PC-3 (cell line): ENCODE measurements around the gene UNC93A. TPM values are rescaled to one million over a fixed set of nuclear protein-coding genes. Genes with fewer than 3 reads are reported as not detected.
"Not testable (repeated sequence)": the region's sequence is repeated elsewhere in the genome, so short reads cannot be mapped to it uniquely, and the experiment has no call there.

Experiments
- ATAC-seq: fragments of 200-7000 bp; cut with Tn5 transposase; 2 replicates; pipeline ENCODE4 v1.9.1; 2020; ENCODE audit warnings: mild to moderate bottlenecking, moderate library complexity
- BruUV-seq: library from RNA; stranded (reverse); fragments of 400-500 nt; replicated peaks from 2 replicates; lab custom pipeline; 2021; lab: Mats Ljungman, UMichigan
- CTCF ChIA-PET: fragments of 300-600 bp; sonication (Branson Sonifier 250); formaldehyde crosslinking; loops from one replicate; lab custom pipeline; 2022; ENCODE audit warnings: antibody characterized with exemption; lab: Charles Lee
- POLR2A ChIA-PET: fragments of 300-600 bp; sonication (Branson Sonifier 250); formaldehyde crosslinking; loops from one replicate; lab custom pipeline; 2022; ENCODE audit warnings: antibody characterized with exemption; ENCODE audit not compliant: unreplicated experiment; lab: Charles Lee
- DNase-seq: peaks from one replicate; pipeline ENCODE4 v3.0.0-alpha.2; 2015
- H2AFZ ChIP-seq: fragments of 300-600 bp; sonication (generic); 2 replicates; pipeline ENCODE4 v1.6.0; 2016; ENCODE audit warnings: antibody characterized with exemption, low read length
- H3F3A ChIP-seq: fragments of 300-600 bp; sonication (generic); one replicate; pipeline ENCODE4 v1.6.0; 2017; ENCODE audit warnings: antibody characterized with exemption, low read length, control low read depth, mild to moderate bottlenecking; ENCODE audit not compliant: unreplicated experiment
- H3K27ac ChIP-seq: fragments of 300-600 bp; sonication (generic); 2 replicates; pipeline ENCODE4 v1.5.1; 2016; ENCODE audit warnings: mild to moderate bottlenecking, low read length
- H3K27me3 ChIP-seq: fragments of 300-600 bp; sonication (generic); 2 replicates; pipeline ENCODE4 v1.6.1; 2016; ENCODE audit warnings: low read length, mixed read lengths
- H3K36me3 ChIP-seq: fragments of 300-600 bp; sonication (generic); 2 replicates; pipeline ENCODE4 v1.6.1; 2016; ENCODE audit warnings: low read depth, mixed run types, low read length, mixed read lengths
- H3K4me1 ChIP-seq: fragments of 300-600 bp; sonication (generic); 2 replicates; pipeline ENCODE4 v1.5.1; 2016; ENCODE audit warnings: low read length; ENCODE audit not compliant: insufficient read depth
- H3K4me2 ChIP-seq: fragments of 300-600 bp; sonication (generic); 2 replicates; pipeline ENCODE4 v1.6.0; 2016; ENCODE audit warnings: low read length
- H3K4me3 ChIP-seq: fragments of 300-600 bp; sonication (generic); 2 replicates; pipeline ENCODE4 v1.5.1; 2016; ENCODE audit warnings: mild to moderate bottlenecking, low read length, mixed read lengths
- H3K79me2 ChIP-seq: fragments of 300-600 bp; sonication (generic); 2 replicates; pipeline ENCODE4 v1.6.1; 2017; ENCODE audit warnings: low read length, mixed read lengths
- H3K9ac ChIP-seq: fragments of 300-600 bp; sonication (generic); 2 replicates; pipeline ENCODE4 v1.6.0; 2016; ENCODE audit warnings: mild to moderate bottlenecking, low read length
- H3K9me2 ChIP-seq: fragments of 300-600 bp; sonication (generic); replicated peaks from 2 replicates; pipeline ENCODE4 v1.6.1; 2016; ENCODE audit warnings: mixed run types, low read length, mixed read lengths
- H3K9me3 ChIP-seq: fragments of 300-600 bp; sonication (generic); 2 replicates; pipeline ENCODE4 v1.6.1; 2016; ENCODE audit warnings: low read length, mixed read lengths
- H4K20me1 ChIP-seq: fragments of 300-600 bp; sonication (generic); 2 replicates; pipeline ENCODE4 v1.6.1; 2016; ENCODE audit warnings: low read length, mixed read lengths
- CTCF ChIP-seq: fragments of 300-600 bp; sonication (generic); conservative IDR thresholded peaks from 2 replicates; pipeline ENCODE4 v1.5.1; 2017; ENCODE audit warnings: antibody characterized with exemption, low read depth, mild to moderate bottlenecking, low read length
- EZH2 ChIP-seq: fragments of 300-600 bp; sonication (generic); IDR thresholded peaks from one replicate; pipeline ENCODE4 v1.6.1; 2017; ENCODE audit warnings: antibody characterized with exemption, mild to moderate bottlenecking, low read length; ENCODE audit not compliant: unreplicated experiment
- EZH2phosphoT487 ChIP-seq: fragments of 300-600 bp; sonication (generic); IDR thresholded peaks from 2 replicates; pipeline ENCODE4 v1.6.1; 2018; ENCODE audit warnings: mild to moderate bottlenecking, antibody characterized with exemption, low read length, borderline replicate concordance
- intact Hi-C: fragments of 100-400 bp; cut with micrococcal nuclease; formaldehyde crosslinking; loops from 2 replicates; pipeline ENCODE4 v1.9.0; 2023
- total RNA-seq: library from RNA; depleted of rRNA; stranded (reverse); fragments of >200 nt; gene quantifications from 2 replicates; pipeline ENCODE4 v1.2.3, GENCODE V29; 2014

Gene UNC93A
- total RNA-seq, 1 experiment from 2014 or later: not detected

GRCh38 chr6:167308207-167308606 is 17.1 kb downstream of the UNC93A start:
- Histone ChIP-seq H3K4me1 (no peaks in the 10 kb centered on the region), H3K36me3 (no peaks in the 10 kb centered on the region), H3K4me2 (no peak overlapping the region), H3K9me3 (no peaks in the 10 kb centered on the region), H3F3A (no peaks in the 10 kb centered on the region), H3K9ac (no peak overlapping the region), H2AFZ (no peak overlapping the region), H3K79me2 (no peaks in the 10 kb centered on the region), H3K27ac (no peak overlapping the region), H3K9me2 (no peaks in the 10 kb centered on the region), H4K20me1 (no peaks in the 10 kb centered on the region), H3K27me3 (peaks cover 11% of the 10 kb centered on the region), H3K4me3 (no peak overlapping the region)
- DNase-seq (no peak), ATAC-seq (no peak)
- intact Hi-C loops: no loop called here
- ChIA-PET POLR2A (no interaction called here), CTCF (no interaction called here)
- BruUV-seq: no TSS peak
- TF ChIP-seq EZH2phosphoT487 (no peak), EZH2 (no peak), CTCF (no peak)

GRCh38 chr6:167309355-167310192 is 18.5 kb downstream of the UNC93A start:
- DNase-seq, H3K9me2 ChIP-seq, H4K20me1 ChIP-seq, H3K4me1 ChIP-seq, H3K36me3 ChIP-seq, ATAC-seq, POLR2A ChIA-PET, H3K9me3 ChIP-seq, H3F3A ChIP-seq, intact Hi-C loops, H3K4me3 ChIP-seq, H3K27me3 ChIP-seq, BruUV-seq, H3K4me2 ChIP-seq, H3K9ac ChIP-seq, H3K27ac ChIP-seq, H3K79me2 ChIP-seq, CTCF ChIA-PET, H2AFZ ChIP-seq: not testable (repeated sequence)

DNA sequence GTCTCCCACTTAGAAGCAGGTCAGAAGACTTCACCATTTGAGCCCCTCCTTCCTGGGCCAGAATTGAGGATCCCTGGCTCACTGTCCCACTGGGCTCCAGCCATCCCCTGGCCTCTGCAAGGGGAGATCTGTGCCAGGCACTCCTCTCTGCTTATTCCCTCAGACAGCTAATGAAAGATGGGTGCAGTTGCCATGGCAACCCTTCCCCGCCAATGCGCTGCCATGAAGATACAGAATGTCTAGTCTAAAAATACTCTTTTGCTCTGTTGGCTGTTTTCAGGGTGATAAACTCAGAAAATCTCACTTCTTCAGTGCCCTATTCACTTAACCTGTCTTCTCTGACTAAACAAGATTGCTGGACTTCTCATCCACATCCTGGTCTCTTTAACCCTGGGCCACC is 20.2 kb downstream of the UNC93A start:
- BruUV-seq: no TSS peak
- H3K4me1 ChIP-seq: no peaks in the 10 kb centered on the region
- TF ChIP-seq EZH2phosphoT487 (no peak), EZH2 (no peak), CTCF (no peak)
- H3K36me3 ChIP-seq: no peaks in the 10 kb centered on the region
- ATAC-seq: no peak
- no peaks in the 10 kb centered on the region for H3K79me2 ChIP-seq
- intact Hi-C loops: no loop called here
- DNase-seq: no peak
- ChIA-PET CTCF (no interaction called here), POLR2A (no interaction called here)
- H3K4me3 ChIP-seq: no peak overlapping the region
- no peaks in the 10 kb centered on the region for H3K9me3 ChIP-seq
- no peak overlapping the region for H3K9ac ChIP-seq
- H3K4me2 ChIP-seq: no peak overlapping the region
- no peaks in the 10 kb centered on the region for H4K20me1 ChIP-seq
- H3K9me2 ChIP-seq: no peaks in the 10 kb centered on the region
- no peak overlapping the region for H3K27ac ChIP-seq
- no peaks in the 10 kb centered on the region for H3F3A ChIP-seq
- no peak overlapping the region for H2AFZ ChIP-seq
- peaks cover 2% of the 10 kb centered on the region; the same call in 1 of the 2 replicates for H3K27me3 ChIP-seq

DNA sequence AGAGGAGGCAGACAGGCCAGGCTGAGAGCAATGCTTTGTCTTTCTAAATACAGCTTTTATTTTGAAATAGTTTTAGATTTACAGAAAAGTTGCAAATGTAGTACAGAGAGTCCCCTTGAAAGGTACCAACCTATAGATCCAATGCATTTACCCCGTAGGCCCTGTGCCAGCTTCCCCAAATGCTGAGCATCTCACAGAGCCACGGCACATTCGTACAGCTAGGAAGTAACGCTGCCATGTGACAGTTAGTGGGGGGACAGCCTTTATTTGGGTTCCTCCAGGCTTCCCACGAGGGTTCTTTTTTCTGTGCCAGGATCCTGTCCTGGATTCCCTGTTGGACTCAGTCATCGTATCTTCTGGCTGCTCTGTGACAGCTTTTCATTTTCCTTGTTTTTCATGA is 20.6 kb downstream of the UNC93A start:
- H3K36me3 ChIP-seq, H3K9me2 ChIP-seq, CTCF ChIA-PET, DNase-seq, ATAC-seq, H2AFZ ChIP-seq, H3K27me3 ChIP-seq, H3K27ac ChIP-seq, H4K20me1 ChIP-seq, H3F3A ChIP-seq, intact Hi-C loops, BruUV-seq, H3K4me1 ChIP-seq, H3K4me3 ChIP-seq, H3K79me2 ChIP-seq, H3K9me3 ChIP-seq, H3K9ac ChIP-seq, POLR2A ChIA-PET, H3K4me2 ChIP-seq: not testable (repeated sequence)
